Right lobe of liver (tissue), 4 donors: ENCODE data around the gene MT1G.

Source experiments
- POLR2A ChIP-seq: fragments of 450-650 bp; IDR thresholded peaks from one replicate; pipeline ENCODE4 v1.6.1; 2017; ENCODE audit warnings: antibody characterized with exemption, mild to moderate bottlenecking
- TF ChIP-seq, protein P1 (sequence below), 4 donors: fragments of 200-600 bp in 3 of 4; fragments of 450-650 bp in 1 of 4; IDR thresholded peaks; one replicate each; pipeline versions ENCODE4 v1.5.1 to v1.8.0; 2016 to 2022; ENCODE audit warnings: antibody characterized with exemption in 4 of 4, mild to moderate bottlenecking in 2 of 4
- donor health status: DM: no; HTN: no; CAD: no.
- donor health status: DM: no; HTN: no; CAD: no.
- donor health status: DM: no; HTN: yes; CAD: no.

DNA sequence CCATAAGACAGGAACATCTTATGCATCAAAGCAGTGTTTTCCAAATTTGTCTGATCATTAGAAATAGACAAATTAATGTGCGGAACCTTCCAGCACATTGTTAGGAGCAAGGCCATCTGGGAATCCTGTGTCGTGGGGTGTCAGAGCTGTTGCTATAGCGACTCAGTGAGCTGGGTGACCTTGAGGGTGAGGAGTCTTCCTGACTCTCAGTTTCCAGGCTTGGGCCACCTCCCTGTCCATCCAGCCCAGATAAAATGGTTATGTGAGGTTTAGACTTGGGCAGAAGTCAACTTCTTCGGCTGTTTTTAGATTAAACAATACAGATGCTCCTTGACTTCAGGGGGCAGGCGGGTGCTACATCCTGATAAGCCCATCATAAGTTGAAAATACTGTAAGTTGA, 35.0 kb upstream of the MT1G start:
- TF ChIP-seq, protein P1, sequence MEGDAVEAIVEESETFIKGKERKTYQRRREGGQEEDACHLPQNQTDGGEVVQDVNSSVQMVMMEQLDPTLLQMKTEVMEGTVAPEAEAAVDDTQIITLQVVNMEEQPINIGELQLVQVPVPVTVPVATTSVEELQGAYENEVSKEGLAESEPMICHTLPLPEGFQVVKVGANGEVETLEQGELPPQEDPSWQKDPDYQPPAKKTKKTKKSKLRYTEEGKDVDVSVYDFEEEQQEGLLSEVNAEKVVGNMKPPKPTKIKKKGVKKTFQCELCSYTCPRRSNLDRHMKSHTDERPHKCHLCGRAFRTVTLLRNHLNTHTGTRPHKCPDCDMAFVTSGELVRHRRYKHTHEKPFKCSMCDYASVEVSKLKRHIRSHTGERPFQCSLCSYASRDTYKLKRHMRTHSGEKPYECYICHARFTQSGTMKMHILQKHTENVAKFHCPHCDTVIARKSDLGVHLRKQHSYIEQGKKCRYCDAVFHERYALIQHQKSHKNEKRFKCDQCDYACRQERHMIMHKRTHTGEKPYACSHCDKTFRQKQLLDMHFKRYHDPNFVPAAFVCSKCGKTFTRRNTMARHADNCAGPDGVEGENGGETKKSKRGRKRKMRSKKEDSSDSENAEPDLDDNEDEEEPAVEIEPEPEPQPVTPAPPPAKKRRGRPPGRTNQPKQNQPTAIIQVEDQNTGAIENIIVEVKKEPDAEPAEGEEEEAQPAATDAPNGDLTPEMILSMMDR (IDR thresholded peaks at IDR 0.05) = no peak
- TF ChIP-seq POLR2A = no peak
